ENCODE measurements around the gene SERTM2.

GRCh38 chrX:111511477-111511876, at the start of gene SERTM2:
- TF ChIP-seq CTCF (IDR thresholded peaks at IDR 0.05; ENCODE audit: low read depth, low read length, poor library complexity, severe bottlenecking) (no peak), EZH2phosphoT487 (IDR thresholded peaks at IDR 0.05; ENCODE audit: borderline replicate concordance, low read length) (no peak)

Measured in DOHH2 (cell line).